ENCODE measurements around the gene LCP1.

Gene LCP1

GRCh38 chr13:46154136-46154801 is 27.7 kb downstream of the LCP1 start:
- no peak for DNase-seq

- no peak for DNase-seq
These were observed 29.2 kb downstream of the LCP1 start for GRCh38 chr13:46152627-46153328.

- no peak for DNase-seq
These were observed 31.8 kb downstream of the LCP1 start for GRCh38 chr13:46150134-46150693.

GRCh38 chr13:46149272-46150133 is 32.5 kb downstream of the LCP1 start:
- DNase-seq, result no peak

GRCh38 chr13:46146898-46147297 is 35.1 kb downstream of the LCP1 start:
- DNase-seq, result no peak

GRCh38 chr13:46145950-46146349 is 36.0 kb downstream of the LCP1 start:
- DNase-seq, result no peak

- no peak for DNase-seq
These were observed 36.8 kb downstream of the LCP1 start for GRCh38 chr13:46145135-46145534.

GRCh38 chr13:46143184-46143701 is 38.7 kb downstream of the LCP1 start:
- no peak for DNase-seq

GRCh38 chr13:46142776-46143175 is 39.2 kb downstream of the LCP1 start:
- no peak for DNase-seq

- DNase-seq, result no peak
These were observed 41.9 kb downstream of the LCP1 start for GRCh38 chr13:46140044-46140443.

- DNase-seq, result no peak
These were observed 44.2 kb downstream of the LCP1 start for GRCh38 chr13:46137627-46138317.

GRCh38 chr13:46136688-46137087 is 45.3 kb downstream of the LCP1 start:
- no peak for DNase-seq

GRCh38 chr13:46134961-46135522 is 46.9 kb downstream of the LCP1 start:
- DNase-seq, result no peak

GRCh38 chr13:46134494-46134893 is 47.5 kb downstream of the LCP1 start:
- DNase-seq, result no peak

- DNase-seq, result no peak
These were observed 49.9 kb downstream of the LCP1 start for GRCh38 chr13:46132109-46132508.

GRCh38 chr13:46131705-46132104 is 50.3 kb downstream of the LCP1 start:
- DNase-seq, result no peak

- DNase-seq, result no peak
These were observed 51.9 kb downstream of the LCP1 start for GRCh38 chr13:46129955-46130618.

GRCh38 chr13:46129124-46129523 is 52.9 kb downstream of the LCP1 start:
- DNase-seq, result no peak

- DNase-seq, result no peak
These were observed 54.5 kb downstream of the LCP1 start for GRCh38 chr13:46127358-46128023.

- DNase-seq, result no peak
These were observed 55.2 kb downstream of the LCP1 start for GRCh38 chr13:46126552-46127357.
